ENCODE data around the gene OR10T2. TPM values are rescaled to one million over a fixed set of nuclear protein-coding genes. Genes with fewer than 3 reads are reported as not detected.

OR10T2 gene
- total RNA-seq, 1 experiment from 2014 or later: not detected

- intact Hi-C loops (cut with micrococcal nuclease; ENCODE audit: unreplicated experiment): no loop called here
- no peaks in the 10 kb centered on the region for H3F3A ChIP-seq (ENCODE audit: insufficient read depth, low read depth)
- H4K20me1 ChIP-seq (ENCODE audit: insufficient read depth): no peaks in the 10 kb centered on the region
- H3K4me2 ChIP-seq: no peak overlapping the region
- TF ChIP-seq EZH2 (IDR thresholded peaks at IDR 0.05; ENCODE audit: low read depth) (no peak), CTCF (conservative IDR thresholded peaks at IDR 0.05) (no peak)
- H3K27me3 ChIP-seq (ENCODE audit: insufficient read depth, low read depth): no peaks in the 10 kb centered on the region
- POLR2A ChIA-PET (ENCODE audit: unreplicated experiment): no interaction called here
- H3K79me2 ChIP-seq (ENCODE audit: low read depth): no peaks in the 10 kb centered on the region
- H2AFZ ChIP-seq: no peak overlapping the region
- BruUV-seq (replicated peaks): no TSS peak
- H3K9me3 ChIP-seq (ENCODE audit: insufficient read depth, low read depth): no peaks in the 10 kb centered on the region
- no peak overlapping the region for H3K27ac ChIP-seq
- DNase-seq: no peak
- no peaks in the 10 kb centered on the region for H3K4me1 ChIP-seq (replicated peaks; ENCODE audit: insufficient read depth)
- H3K36me3 ChIP-seq (ENCODE audit: low read depth): no peaks in the 10 kb centered on the region
- CTCF ChIA-PET: no interaction called here
- no peak overlapping the region for H3K4me3 ChIP-seq
- H3K9me2 ChIP-seq (ENCODE audit: insufficient read depth): no peaks in the 10 kb centered on the region
Measured at GRCh38 chr1:158417586-158417985, 18.3 kb upstream of the OR10T2 start.

GRCh38 chr1:158414651-158415345 is 15.5 kb upstream of the OR10T2 start:
- Histone ChIP-seq H3K4me1 (replicated peaks; ENCODE audit: insufficient read depth) (no peaks in the 10 kb centered on the region), H3K9me3 (ENCODE audit: insufficient read depth, low read depth) (no peaks in the 10 kb centered on the region), H3K4me3 (no peak overlapping the region), H3F3A (ENCODE audit: insufficient read depth, low read depth) (no peaks in the 10 kb centered on the region), H3K27ac (no peak overlapping the region), H3K27me3 (ENCODE audit: insufficient read depth, low read depth) (no peaks in the 10 kb centered on the region), H4K20me1 (ENCODE audit: insufficient read depth) (no peaks in the 10 kb centered on the region), H3K4me2 (no peak overlapping the region), H3K9me2 (ENCODE audit: insufficient read depth) (no peaks in the 10 kb centered on the region), H3K36me3 (ENCODE audit: low read depth) (no peaks in the 10 kb centered on the region), H3K79me2 (ENCODE audit: low read depth) (no peaks in the 10 kb centered on the region), H2AFZ (no peak overlapping the region)
- intact Hi-C loops (cut with micrococcal nuclease; ENCODE audit: unreplicated experiment): no loop called here
- no peak for DNase-seq
- no TSS peak for BruUV-seq (replicated peaks)
- TF ChIP-seq CTCF (conservative IDR thresholded peaks at IDR 0.05) (no peak), EZH2 (IDR thresholded peaks at IDR 0.05; ENCODE audit: low read depth) (no peak)
- POLR2A ChIA-PET (ENCODE audit: unreplicated experiment): no interaction called here
- CTCF ChIA-PET: no interaction called here

GRCh38 chr1:158407092-158407491 is 7.8 kb upstream of the OR10T2 start:
- no peak overlapping the region for H2AFZ ChIP-seq
- H4K20me1 ChIP-seq (ENCODE audit: insufficient read depth): no peaks in the 10 kb centered on the region; the same call in 1 of the 2 replicates
- no peak for TF ChIP-seq CTCF (conservative IDR thresholded peaks at IDR 0.05)
- no peaks in the 10 kb centered on the region for H3K4me1 ChIP-seq (replicated peaks; ENCODE audit: insufficient read depth)
- H3K79me2 ChIP-seq (ENCODE audit: low read depth): no peaks in the 10 kb centered on the region
- no peaks in the 10 kb centered on the region for H3K27me3 ChIP-seq (ENCODE audit: insufficient read depth, low read depth)
- H3K4me3 ChIP-seq: no peak overlapping the region
- no TSS peak for BruUV-seq (replicated peaks)
- H3K9me3 ChIP-seq (ENCODE audit: insufficient read depth, low read depth): no peaks in the 10 kb centered on the region
- H3K9me2 ChIP-seq (ENCODE audit: insufficient read depth): peaks cover 4% of the 10 kb centered on the region; the same call in 1 of the 2 replicates
- no peak for DNase-seq
- ChIA-PET CTCF (no interaction called here), POLR2A (ENCODE audit: unreplicated experiment) (no interaction called here)
- no peak overlapping the region for H3K27ac ChIP-seq
- intact Hi-C loops (cut with micrococcal nuclease; ENCODE audit: unreplicated experiment): no loop called here
- H3K4me2 ChIP-seq: no peak overlapping the region
- no peaks in the 10 kb centered on the region for H3F3A ChIP-seq (ENCODE audit: insufficient read depth, low read depth)
- no peaks in the 10 kb centered on the region for H3K36me3 ChIP-seq (ENCODE audit: low read depth)
